PC-3 (cell line): ENCODE data around the gene ETFA.

Experiments used
- CTCF ChIP-seq: fragments of 300-600 bp; sonication (generic); conservative IDR thresholded peaks from 2 replicates; pipeline ENCODE4 v1.5.1; 2017; ENCODE audit warnings: antibody characterized with exemption, low read depth, mild to moderate bottlenecking, low read length
- EZH2 ChIP-seq: fragments of 300-600 bp; sonication (generic); IDR thresholded peaks from one replicate; pipeline ENCODE4 v1.6.1; 2017; ENCODE audit warnings: antibody characterized with exemption, mild to moderate bottlenecking, low read length; ENCODE audit not compliant: unreplicated experiment

DNA sequence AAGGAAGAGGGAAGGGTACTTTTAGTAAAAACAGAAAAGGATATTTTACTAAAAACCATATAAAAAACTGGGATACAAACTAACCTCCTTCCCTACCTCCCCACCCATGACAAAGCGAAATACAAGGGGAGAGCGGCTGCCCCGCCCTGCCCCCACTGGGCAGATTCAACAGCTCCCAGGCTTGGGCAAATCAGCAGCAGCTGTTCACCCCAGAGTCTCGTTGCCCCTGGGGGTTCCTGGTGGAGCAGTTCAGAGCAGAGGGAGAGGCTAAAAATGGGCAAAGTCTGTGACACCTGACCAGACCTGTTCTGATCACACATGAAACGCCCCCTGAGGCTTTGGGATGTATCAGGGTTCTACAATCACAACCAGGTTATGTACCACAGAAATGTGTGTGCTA lies 2.5 kb upstream of the ETFA start:
- TF ChIP-seq CTCF, result no peak
- no peak for TF ChIP-seq EZH2
